Measurements from ENCODE around the gene SEMA4A.

GRCh38 chr1:156196445-156196844 lies 43.1 kb downstream of the SEMA4A start:
- TF ChIP-seq, protein P1, sequence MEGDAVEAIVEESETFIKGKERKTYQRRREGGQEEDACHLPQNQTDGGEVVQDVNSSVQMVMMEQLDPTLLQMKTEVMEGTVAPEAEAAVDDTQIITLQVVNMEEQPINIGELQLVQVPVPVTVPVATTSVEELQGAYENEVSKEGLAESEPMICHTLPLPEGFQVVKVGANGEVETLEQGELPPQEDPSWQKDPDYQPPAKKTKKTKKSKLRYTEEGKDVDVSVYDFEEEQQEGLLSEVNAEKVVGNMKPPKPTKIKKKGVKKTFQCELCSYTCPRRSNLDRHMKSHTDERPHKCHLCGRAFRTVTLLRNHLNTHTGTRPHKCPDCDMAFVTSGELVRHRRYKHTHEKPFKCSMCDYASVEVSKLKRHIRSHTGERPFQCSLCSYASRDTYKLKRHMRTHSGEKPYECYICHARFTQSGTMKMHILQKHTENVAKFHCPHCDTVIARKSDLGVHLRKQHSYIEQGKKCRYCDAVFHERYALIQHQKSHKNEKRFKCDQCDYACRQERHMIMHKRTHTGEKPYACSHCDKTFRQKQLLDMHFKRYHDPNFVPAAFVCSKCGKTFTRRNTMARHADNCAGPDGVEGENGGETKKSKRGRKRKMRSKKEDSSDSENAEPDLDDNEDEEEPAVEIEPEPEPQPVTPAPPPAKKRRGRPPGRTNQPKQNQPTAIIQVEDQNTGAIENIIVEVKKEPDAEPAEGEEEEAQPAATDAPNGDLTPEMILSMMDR (IDR thresholded peaks at IDR 0.05), result no peak
- TF ChIP-seq, protein P2, sequence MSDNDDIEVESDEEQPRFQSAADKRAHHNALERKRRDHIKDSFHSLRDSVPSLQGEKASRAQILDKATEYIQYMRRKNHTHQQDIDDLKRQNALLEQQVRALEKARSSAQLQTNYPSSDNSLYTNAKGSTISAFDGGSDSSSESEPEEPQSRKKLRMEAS (IDR thresholded peaks at IDR 0.05; ENCODE audit: low read depth), result no peak
- TF ChIP-seq TAF1 (IDR thresholded peaks at IDR 0.05; ENCODE audit: borderline replicate concordance, low read depth, low read length), result no peak
- TF ChIP-seq EZH2phosphoT487 (IDR thresholded peaks at IDR 0.05; ENCODE audit: borderline replicate concordance, low read depth), result no peak
- TF ChIP-seq GATA2 (CRISPR knock-in tag; IDR thresholded peaks at IDR 0.05), result no peak
- TF ChIP-seq RFX5 (IDR thresholded peaks at IDR 0.05; ENCODE audit: low read length), result no peak
- TF ChIP-seq TEAD4 (IDR thresholded peaks at IDR 0.05; ENCODE audit: borderline replicate concordance, insufficient read depth), result no peak
- TF ChIP-seq REST (IDR thresholded peaks at IDR 0.05; ENCODE audit: low read depth, low read length), result no peak
- TF ChIP-seq YY1 (IDR thresholded peaks at IDR 0.05; ENCODE audit: low read depth), result no peak
- TF ChIP-seq EP300 (IDR thresholded peaks at IDR 0.05; ENCODE audit: borderline replicate concordance in 1 of 2, low read depth in 1 of 2, low read length in 1 of 2), result no peak
- TF ChIP-seq FOXM1 (IDR thresholded peaks at IDR 0.05; ENCODE audit: low read depth), result no peak
